LHCN-M2 (cell line): Measurements from ENCODE around the gene PCED1A. TPM values are rescaled to one million over a fixed set of nuclear protein-coding genes. Genes with fewer than 3 reads are reported as not detected.
A peak's percentile ranks its signal among the peaks of the same experiment; 100 is the strongest.
"Not testable (repeated sequence)": the region's sequence is repeated elsewhere in the genome, so short reads cannot be mapped to it uniquely, and the experiment has no call there.

Source experiments
- DNase-seq: peaks from one replicate; pipeline ENCODE4 v3.0.0-alpha.2; 2012; ENCODE audit warnings: low read depth
- total RNA-seq: library from RNA; depleted of rRNA; stranded (reverse); fragments of >200 nt; gene quantifications from 2 replicates; pipeline ENCODE4 v1.2.3, GENCODE V29; 2014

The PCED1A gene
- total RNA-seq, 1 experiment from 2014 or later, result 28.0 TPM

DNA sequence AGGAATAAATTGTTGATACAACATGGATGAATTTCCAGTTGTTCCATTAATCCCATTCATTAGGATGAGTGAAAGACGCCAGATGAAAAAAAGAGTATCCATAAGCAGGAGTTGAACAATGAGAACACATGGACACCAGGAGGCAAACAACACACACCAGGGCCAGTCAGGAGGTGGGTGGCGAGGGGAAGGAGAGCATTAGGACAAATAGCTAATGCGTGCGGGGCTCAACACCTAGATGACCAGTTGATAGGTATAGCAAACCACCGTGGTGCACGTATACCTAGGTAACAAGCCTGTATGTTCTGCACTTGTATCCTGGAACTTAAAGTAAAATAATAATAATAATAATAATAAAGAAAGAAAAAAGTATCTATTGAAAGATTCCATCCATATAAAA is 11.1 kb downstream of the PCED1A start:
- no peak for DNase-seq

DNA sequence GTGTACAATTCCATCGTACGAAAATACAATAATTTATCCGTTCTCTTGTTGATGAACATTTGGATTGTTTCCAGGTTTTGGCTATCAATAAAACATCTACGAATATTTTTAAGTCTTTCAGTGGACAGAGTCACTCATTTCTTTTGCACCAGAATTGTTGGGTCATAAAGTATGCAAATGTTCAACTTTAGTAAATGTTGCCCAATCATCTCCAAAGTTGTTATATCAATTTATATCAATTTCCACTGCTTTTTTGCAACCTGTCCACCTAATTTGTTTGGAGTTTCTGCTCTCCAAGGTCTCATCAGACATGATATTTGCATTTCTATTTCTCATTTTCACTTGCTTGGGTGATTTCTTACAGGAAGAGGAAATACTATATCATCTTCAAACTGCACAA is 13.8 kb downstream of the PCED1A start:
- DNase-seq, result no peak

DNA sequence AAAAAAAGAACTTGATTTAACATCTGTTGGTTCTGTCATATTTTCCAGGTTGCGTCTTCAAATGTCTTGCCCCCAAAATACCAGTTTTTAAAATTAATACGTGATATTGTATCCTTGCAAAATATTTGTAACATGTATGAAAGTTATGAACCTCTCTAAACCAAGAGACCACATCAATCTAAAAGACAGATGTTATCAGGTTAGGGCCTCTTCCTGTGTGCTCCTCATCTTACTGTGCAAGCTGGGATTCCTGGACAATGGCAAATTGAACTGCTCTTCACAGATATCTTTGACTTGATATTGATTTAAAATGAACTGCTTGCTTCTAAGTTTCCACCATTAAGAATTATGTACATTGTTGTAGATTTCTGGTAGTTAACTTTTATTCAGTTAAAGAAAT is 14.7 kb downstream of the PCED1A start:
- no peak for DNase-seq

DNA sequence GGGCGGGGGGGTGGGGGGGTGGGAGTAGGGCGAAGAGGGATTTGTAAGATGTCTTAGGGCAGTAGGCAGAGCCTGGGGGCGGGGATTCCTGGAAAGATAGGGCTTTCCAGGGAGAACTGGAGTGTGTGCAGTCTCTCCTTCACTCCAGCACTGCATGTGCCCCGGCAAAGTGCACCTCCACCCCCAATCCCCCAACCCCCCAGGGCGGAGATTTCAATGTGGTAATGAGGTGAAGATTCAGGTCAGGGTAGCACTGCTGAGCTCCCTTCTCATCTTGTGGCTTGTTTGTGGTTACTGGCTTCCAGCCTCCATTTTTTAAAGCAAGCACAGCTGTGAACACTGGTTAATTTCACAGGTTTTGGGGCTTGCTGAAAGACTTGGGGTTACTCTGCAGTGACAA is 18.4 kb downstream of the PCED1A start:
- peak; percentile 51 for DNase-seq

DNA sequence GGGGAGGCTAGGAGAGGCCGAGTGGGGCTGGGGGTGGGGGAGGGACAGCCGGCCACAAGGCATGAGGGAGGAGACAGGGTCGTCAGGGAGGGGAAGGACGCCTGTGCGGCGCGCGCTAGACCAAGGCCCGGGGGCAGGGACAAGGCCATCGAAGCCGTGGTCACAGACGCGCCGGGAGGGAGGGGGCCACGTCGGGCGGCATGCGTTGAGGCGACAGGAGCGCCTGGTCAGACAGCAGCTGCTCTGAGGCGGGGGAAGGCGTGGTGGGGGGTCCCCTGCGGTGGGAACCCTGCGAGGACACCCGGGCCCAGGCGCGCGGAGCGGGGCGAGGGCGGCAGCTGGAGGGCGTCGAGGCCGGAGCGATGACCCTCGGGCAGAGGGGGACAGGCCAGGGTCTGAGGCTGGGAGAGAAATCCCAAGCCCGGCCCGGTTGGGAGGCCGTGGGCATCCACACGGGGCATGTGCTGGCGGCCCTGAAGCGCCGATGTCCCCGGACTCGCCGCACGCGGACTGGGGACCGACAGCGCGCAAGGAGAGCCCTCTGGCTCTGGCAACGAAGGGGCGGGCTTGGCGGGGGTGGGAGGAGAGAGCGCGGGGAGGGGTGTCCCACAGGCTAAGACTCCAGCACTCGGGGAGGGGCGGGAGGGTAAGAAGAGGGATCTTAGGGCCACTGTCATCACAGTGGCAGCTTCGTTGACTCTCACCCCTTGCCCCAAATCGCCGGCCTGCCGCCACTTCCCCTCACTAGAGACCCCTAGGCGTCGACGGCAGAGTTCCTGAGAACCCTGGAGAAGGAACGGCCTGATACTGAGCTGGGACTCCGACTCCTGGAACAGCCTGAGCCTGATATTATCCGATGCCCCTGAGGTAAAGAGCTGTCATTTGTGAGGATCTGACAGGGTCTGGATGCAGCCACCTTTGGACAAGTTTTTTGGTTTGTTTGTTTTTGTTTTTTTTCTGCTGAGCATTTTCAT is 19.3 kb downstream of the PCED1A start:
- no peak for DNase-seq

DNA sequence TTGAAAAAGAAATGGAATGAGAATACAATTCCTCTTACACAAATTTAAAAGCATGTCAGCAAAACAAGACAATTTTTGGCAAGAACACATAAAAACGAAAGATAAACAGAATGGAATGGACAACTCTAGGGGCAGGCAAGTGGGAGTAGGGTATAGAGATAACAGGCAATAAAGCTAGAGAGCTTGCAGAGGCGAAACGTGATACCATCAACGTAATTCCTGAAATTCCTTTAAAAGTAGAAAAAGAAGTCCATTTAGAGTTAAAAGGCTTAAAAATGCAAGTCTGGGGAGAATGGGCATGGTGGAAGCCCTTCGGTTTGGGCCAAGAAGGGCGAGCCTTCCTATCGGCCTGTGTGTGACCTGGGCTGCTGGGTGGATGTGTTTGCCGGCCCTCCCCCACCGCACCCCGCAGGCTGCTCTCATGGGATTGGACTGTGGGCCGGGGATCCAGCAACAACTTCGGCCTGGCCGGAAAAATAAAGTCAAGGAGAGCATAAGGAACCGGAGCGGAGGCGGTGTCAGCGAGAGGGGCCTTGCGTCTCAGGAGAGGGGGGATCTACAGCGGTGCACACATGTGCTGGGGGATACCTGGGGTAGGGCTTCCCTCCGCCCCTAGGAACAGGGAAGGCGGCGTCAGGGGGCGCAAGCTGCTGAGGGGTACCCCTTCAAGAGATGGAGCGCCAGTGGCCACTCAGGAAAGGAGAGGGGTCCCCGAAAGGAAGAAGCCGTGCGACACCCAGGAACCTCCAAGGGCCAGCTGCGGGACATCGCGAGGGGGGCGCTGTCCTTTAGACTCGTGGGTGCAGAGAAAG is 20.2 kb downstream of the PCED1A start:
- peak; percentile 33 for DNase-seq

DNA sequence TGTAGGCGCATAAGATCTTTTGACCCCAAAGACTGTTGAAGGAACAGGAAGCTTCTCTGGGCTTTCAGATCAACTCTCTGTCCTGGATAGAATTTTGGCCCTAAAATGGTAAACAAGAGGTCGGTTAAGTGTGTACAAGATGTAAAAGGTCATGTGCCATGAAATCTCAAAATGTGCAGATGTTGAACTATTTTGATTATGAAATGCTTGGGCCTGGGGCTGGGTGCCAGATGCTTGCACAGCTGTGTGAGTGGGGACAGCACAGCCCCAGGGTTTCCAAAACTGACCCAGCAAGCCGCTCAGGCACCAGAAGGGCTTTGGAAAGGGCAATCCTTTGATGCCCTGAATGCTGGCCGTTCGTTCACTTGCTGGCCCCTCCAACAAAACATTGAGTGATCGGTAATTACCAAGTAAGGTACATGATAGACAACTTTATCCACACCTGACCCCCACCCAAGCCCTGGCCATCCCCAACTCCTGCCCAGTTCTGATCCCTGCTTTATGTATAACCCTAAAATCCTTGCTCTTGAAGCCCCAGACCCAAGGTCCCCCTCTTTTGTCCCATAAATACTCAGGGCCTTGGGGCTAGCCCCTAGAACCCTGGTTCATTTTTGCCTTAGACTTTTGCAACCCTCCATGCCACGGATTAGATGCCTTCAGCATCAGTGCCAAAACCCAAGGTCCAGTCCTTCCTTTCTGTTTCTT is 22.4 kb downstream of the PCED1A start:
- no peak for DNase-seq

DNA sequence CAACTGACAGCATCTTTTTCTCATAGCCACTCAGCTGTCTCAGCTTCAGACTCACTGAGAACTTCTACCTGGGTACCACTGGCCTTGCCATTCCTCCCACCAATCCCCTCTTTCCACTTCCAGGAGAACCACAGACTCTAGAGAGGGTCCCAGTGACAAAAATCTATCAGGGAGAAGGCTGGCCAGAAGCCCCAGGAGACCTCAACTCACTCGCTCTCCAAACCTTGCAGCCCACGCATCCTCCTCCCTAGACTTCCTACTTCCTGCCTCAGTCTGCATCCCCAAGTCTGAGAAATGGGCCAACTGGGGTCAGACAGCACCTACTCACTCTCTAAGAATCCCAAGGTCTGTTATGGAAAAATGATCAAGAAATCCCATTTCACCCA is 23.1 kb downstream of the PCED1A start:
- no peak for DNase-seq

DNA sequence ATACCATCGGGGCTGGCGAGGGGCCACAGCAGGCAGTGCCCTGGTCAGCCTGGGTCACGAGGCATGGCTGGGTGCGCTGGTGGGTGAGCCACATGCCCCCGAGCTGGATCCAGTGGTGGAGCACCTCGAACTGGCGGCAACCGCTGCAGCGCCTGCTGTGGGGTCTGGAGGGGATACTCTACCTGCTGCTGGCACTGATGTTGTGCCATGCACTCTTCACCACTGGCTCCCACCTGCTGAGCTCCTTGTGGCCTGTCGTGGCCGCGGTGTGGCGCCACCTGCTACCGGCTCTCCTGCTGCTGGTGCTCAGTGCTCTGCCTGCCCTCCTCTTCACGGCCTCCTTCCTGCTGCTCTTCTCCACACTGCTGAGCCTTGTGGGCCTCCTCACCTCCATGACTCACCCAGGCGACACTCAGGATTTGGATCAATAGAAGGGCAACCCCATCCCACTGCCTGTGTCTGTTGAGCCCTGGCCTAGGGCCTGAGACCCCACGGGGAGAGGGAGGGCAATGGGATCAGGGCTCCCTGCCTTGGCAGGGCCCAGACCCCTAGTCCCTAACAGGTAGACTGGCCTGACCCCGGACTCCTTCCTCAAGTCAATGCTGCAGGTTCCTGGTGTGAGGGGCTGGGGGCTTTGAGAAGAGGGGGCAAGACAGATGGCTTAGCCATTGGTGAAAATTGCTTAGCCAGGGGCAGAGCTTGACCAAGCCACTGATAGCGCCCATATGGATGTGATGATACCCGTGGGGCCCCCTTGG is 23.7 kb downstream of the PCED1A start:
- no peak for DNase-seq

DNA sequence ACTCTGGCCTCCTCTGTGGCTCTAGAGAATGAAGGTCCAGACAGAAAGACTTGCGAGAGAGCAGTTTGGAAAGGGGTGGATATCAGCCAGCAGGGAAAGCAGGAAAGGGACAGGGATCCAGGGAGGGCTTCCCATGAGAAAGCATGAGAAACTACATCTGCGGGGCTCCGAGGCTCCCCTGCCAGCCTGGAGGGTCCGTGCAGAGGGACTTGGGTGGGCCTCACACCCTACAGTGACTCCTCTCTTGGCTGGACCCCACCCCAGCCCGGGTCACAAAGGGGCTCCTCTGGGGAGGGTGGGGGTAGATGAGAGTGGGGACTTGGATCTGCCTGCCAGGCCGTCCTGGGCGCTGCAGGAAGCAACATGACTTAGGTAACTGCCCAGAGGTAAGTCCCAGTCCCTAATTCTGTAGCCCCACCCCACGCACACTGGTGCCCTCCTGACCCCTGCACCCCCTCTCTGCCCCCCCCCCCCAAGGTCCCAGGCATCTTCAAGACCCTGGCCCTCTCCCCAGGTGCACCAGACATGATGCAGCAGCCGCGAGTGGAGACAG is 24.3 kb downstream of the PCED1A start, which contains the start of gene TMEM239:
TSS of gene TMEM239 (plus strand) at position 335 of the 553 bp plus-strand sequence. CDS start at position 526, 191 bp downstream.
- no peak for DNase-seq

DNA sequence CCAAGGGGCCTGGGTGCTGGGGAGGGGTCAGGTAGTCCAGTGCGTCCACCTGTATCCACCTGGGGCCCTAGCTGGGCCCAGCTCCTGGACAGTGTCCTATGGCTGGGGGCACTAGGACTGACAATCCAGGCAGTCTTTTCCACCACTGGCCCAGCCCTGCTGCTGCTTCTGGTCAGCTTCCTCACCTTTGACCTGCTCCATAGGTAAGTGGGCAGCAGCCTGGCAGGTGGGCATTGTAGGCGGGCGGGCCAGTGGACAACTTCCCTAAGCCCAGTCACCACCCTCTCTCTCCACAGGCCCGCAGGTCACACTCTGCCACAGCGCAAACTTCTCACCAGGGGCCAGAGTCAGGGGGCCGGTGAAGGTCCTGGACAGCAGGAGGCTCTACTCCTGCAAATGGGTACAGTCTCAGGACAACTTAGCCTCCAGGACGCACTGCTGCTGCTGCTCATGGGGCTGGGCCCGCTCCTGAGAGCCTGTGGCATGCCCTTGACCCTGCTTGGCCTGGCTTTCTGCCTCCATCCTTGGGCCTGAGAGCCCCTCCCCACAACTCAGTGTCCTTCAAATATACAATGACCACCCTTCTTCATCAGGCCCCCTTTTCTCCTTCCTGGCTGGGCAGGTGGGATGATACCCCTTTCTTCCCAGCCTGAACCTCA is 25.1 kb downstream of the PCED1A start:
- DNase-seq, result no peak

DNA sequence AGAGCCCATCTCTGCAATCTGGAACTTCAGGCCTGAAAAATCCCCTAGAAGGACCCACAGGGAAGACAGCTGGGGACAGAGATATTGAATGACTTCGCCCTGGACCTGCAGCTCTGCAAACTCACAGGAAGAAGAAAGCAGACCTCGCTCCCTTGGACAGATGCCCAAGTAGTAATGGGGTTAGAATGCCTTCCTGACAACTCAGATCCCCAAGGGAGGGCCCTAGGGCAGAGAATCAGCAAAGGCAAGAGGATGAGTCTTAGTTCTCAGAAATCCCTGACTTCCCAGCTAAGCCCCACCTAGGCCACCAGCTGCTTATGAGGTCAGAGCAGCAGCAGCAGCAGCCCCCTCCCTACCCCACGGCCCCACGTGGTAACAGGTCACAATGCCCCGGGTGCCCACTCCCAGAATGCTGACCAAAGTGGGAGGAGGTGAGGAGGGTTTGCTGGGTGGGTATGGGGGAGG is 25.8 kb downstream of the PCED1A start, which contains the start of gene C20orf141:
TSS of gene C20orf141 (plus strand) at position 401 of the 465 bp plus-strand sequence. CDS start 198 bp downstream, outside the sequence.
- peak; percentile 100 for DNase-seq

DNA sequence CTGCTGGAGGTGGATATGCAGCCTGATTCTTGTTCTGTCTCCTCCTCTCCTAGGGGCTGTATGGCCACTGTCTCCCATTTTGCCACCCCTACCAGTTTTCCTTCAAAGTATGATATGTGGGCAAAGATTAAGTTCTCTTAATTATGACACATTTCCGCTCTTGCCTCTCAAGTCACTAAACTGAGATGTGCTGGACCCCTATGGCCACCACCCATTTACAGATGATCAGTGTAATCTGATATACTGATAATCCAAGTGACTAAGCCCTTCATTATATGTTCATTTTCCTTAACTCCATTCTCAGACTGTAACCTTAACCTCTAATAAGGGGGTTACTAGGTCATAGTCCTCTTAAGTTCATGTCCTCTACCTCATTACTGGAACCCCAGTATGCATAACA is 26.4 kb downstream of the PCED1A start:
- peak; percentile 34 for DNase-seq

DNA sequence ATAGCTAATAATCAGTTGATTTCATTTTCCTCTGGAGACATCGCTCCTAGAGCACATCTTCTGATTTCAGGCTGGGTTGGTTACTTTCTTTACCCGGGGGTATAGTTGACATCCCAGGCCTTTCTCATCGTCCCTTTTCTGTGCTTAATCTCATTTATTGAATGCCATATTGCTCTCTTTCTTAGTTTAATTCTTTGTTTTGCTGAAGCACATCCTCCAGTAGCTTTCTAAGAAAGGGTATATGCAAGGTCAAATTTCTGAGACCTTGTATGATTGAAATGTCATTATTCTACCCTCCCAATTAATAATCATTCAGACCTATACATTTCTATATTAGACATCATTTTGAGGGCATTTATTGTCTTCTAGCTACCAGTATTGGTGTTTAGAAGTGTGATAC is 28.3 kb downstream of the PCED1A start:
- DNase-seq, result no peak

DNA sequence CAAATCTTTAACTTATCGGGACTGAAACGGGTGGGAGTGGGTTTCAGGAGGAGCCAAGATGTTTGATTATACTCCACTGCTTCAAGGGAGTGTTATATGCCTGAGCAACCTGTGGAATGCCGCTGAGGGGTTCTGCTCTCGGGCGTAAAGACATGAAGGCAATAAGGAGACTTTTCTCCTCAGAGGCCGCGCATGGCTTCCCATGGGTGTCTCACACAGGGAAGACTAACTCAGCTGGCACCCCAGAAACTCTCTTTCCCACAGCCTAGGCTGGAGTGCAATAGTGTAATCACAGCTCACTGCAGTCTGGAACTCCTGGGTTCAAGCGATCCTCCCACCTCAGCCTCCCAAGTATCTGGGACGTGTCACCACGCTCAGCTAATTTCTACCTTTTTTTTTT is 30.8 kb downstream of the PCED1A start:
- no peak for DNase-seq

DNA sequence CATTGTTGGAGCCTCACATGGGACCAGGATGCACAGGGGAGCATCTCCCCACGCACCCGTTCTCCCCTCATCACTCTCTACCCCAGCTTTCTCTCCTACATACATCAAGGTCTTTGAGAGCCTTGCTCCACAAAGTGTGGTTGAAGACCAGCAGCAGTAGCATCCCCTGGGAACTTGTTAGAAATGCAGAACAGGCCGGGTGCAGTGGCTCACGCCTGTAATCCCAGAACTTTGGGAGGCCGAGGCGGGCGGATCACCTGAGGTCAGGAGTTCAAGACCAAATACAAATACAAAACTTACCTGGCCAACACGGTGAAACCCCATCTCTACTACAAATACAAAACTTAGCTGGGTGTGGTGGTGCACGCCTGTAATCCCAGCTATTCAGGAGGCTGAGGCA is 32.5 kb downstream of the PCED1A start:
- not testable (repeated sequence) for DNase-seq

DNA sequence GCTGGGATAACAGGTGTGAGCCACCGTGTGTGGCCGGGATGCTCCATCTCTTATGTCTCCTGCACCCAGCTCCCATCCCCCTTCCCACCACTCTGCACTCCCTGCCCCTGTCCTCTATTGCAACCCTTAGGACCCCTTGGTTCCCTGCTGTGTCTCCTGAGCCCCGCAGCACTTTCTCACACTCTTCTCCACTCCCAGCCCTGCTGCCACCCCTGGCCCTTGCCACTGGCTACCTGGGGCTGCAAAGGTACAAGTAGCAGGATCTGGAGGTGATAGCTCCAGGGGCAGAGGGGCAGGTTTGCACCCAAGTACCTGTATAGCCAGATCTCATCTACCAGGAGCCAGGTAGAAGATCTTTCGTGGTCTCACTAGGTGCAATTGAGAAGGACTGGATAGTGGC is 33.4 kb downstream of the PCED1A start:
- no peak for DNase-seq

DNA sequence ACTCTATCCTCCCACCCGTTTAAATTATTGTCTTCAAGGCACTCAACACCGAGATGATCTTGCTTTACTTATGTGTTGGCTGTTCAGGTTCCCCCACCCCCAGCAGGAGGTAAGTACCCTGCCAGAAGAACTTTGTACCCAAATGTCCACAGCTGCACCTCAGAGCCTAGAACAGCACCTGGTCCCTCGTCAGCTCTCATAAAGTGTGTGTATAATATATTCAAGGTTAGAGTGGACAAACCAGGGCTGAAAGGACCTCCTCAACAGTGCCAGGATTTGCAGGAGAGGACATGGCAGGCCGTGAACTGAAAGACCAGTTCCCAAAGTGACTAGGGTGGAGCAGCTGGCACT is 34.1 kb downstream of the PCED1A start:
- DNase-seq, result no peak

DNA sequence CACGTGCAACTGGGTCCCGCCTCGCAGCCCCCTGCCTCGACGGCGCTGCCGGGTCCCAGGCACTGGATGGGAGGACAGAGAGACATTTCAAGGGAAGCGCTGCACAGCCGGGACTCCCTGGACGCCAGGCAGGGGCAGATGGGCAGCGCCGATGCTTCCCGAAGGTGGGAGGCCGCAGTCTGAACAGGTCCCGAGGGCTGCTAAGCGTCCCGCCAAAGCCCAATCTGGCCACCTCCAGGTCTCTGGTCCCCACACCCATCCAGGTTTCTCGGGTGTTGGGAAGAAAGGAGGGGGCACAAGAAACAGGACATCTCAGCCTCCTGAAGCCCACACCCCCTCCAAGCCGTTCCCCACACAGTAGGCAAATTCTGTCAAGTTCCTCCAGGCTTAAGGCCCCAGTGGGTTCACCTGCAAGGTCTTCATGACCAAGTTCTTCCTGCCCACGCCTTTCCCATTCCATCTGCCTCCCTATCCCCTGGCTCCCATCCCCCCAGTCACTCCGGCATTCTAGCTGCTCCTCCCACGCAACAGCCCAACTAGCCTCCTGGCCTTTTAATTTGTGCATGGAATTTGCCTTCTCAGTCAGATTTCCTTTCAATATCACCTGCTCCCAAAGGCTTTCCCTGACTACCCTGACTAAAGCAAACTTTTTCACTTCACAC is 34.6 kb downstream of the PCED1A start:
- DNase-seq, result no peak
